ENCODE data around the gene ERN1.

- TF ChIP-seq CTCF (IDR thresholded peaks at IDR 0.05) = no peak
- TF ChIP-seq EP300 (IDR thresholded peaks at IDR 0.05) = no peak
- no peak for TF ChIP-seq POLR2A (IDR thresholded peaks at IDR 0.05)
These were observed 22.3 kb downstream of the ERN1 start for GRCh38 chr17:64107500-64108236.
